Neural cell (in vitro differentiated cells): Measurements from ENCODE around the gene ZC3H4. TPM values are rescaled to one million over a fixed set of nuclear protein-coding genes. Genes with fewer than 3 reads are reported as not detected.

Experiments used
- H2AFZ ChIP-seq: fragments of 200-600, 300-800 bp; sonication (generic), shearing (Covaris generic); 2 replicates; pipeline ENCODE4 v1.6.0; 2014; ENCODE audit warnings: low read depth, mild to moderate bottlenecking, antibody characterized with exemption, low read length, moderate library complexity
- H3F3A ChIP-seq: fragments of 200-600 bp; shearing (Covaris generic); 2 replicates; pipeline ENCODE4 v1.6.1; 2016; ENCODE audit warnings: mild to moderate bottlenecking, moderate library complexity, mixed read lengths, antibody characterized with exemption, low read length; ENCODE audit not compliant: insufficient read depth, poor library complexity, severe bottlenecking
- H3K27ac ChIP-seq: fragments of 200-600, 300-800 bp; sonication (generic), shearing (Covaris generic); 2 replicates; pipeline ENCODE4 v1.5.1; 2014; ENCODE audit warnings: mild to moderate bottlenecking, low read length, moderate library complexity
- H3K27me3 ChIP-seq: fragments of 300-800, 200-600 bp; sonication (generic), shearing (Covaris generic); 2 replicates; pipeline ENCODE4 v1.6.0; 2014; ENCODE audit warnings: mild to moderate bottlenecking, low read depth, low read length, moderate library complexity; ENCODE audit not compliant: insufficient read depth
- H3K36me3 ChIP-seq: fragments of 300-800, 200-600 bp; sonication (generic), shearing (Covaris generic); 2 replicates; pipeline ENCODE4 v1.5.1; 2014; ENCODE audit warnings: mild to moderate bottlenecking, antibody characterized with exemption, low read length, moderate library complexity; ENCODE audit not compliant: insufficient read depth
- H3K4me2 ChIP-seq: fragments of 300-800, 200-600 bp; sonication (generic), shearing (Covaris generic); 2 replicates; pipeline ENCODE4 v1.6.0; 2014; ENCODE audit warnings: mild to moderate bottlenecking, low read length
- H3K4me3 ChIP-seq: fragments of 300-800, 200-600 bp; sonication (generic), shearing (Covaris generic); 2 replicates; pipeline ENCODE4 v1.5.1; 2014; ENCODE audit warnings: mild to moderate bottlenecking, low read length, moderate library complexity
- H3K79me2 ChIP-seq: fragments of 200-600 bp; shearing (Covaris generic); replicated peaks from 2 replicates; pipeline ENCODE4 v1.6.0; 2014; ENCODE audit warnings: mild to moderate bottlenecking, low read length, moderate library complexity; ENCODE audit not compliant: insufficient read depth
- H3K9ac ChIP-seq: fragments of 300-800, 200-600 bp; sonication (generic), shearing (Covaris generic); 2 replicates; pipeline ENCODE4 v1.6.1; 2016; ENCODE audit warnings: mild to moderate bottlenecking, low read length, mixed read lengths
- H3K9me2 ChIP-seq: fragments of 200-600 bp; shearing (Covaris generic); 2 replicates; pipeline ENCODE4 v1.6.1; 2016; ENCODE audit warnings: mild to moderate bottlenecking, low read length, mixed read lengths; ENCODE audit not compliant: insufficient read depth
- H3K9me3 ChIP-seq: fragments of 200-600, 300-800 bp; sonication (generic), shearing (Covaris generic); 2 replicates; pipeline ENCODE4 v1.6.1; 2016; ENCODE audit warnings: mild to moderate bottlenecking, mixed run types, low read length, moderate library complexity, mixed read lengths
- H4K20me1 ChIP-seq: fragments of 200-600 bp; shearing (Covaris generic); 2 replicates; pipeline ENCODE4 v1.6.1; 2016; ENCODE audit warnings: mild to moderate bottlenecking, mixed run types; ENCODE audit not compliant: insufficient read depth
- EP300 ChIP-seq: fragments of 450-650 bp; conservative IDR thresholded peaks from 2 replicates; pipeline ENCODE4 v1.6.1; 2014; ENCODE audit warnings: antibody characterized with exemption, mild to moderate bottlenecking, moderate library complexity; ENCODE audit not compliant: poor library complexity, severe bottlenecking
- EZH2 ChIP-seq: fragments of 200-600, 300-800 bp; shearing (Covaris generic), sonication (generic); IDR thresholded peaks from 2 replicates; pipeline ENCODE4 v1.6.1; 2014; ENCODE audit warnings: antibody characterized with exemption, low read length, borderline replicate concordance, mild to moderate bottlenecking; ENCODE audit not compliant: insufficient read depth, poor library complexity, severe bottlenecking
- MXI1 ChIP-seq: fragments of 450-650 bp; conservative IDR thresholded peaks from 2 replicates; pipeline ENCODE4 v1.6.1; 2014; ENCODE audit warnings: antibody characterized with exemption, mild to moderate bottlenecking; ENCODE audit not compliant: poor library complexity, severe bottlenecking
- POLR2AphosphoS5 ChIP-seq: IDR thresholded peaks from 2 replicates; pipeline ENCODE4 v1.6.1; 2012
- RAD21 ChIP-seq: fragments of 450-650 bp; conservative IDR thresholded peaks from 2 replicates; pipeline ENCODE4 v1.6.1; 2014; ENCODE audit warnings: antibody characterized with exemption, mild to moderate bottlenecking, moderate library complexity
- SMC3 ChIP-seq: fragments of 450-650 bp; conservative IDR thresholded peaks from 2 replicates; pipeline ENCODE4 v1.6.1; 2014; ENCODE audit warnings: antibody characterized with exemption, mild to moderate bottlenecking, moderate library complexity; ENCODE audit not compliant: poor library complexity
- TAF1 ChIP-seq: IDR thresholded peaks from 2 replicates; pipeline ENCODE4 v1.6.1; 2012; ENCODE audit warnings: low read depth
- polyA plus RNA-seq: library from polyadenylated mRNA; depleted of rRNA; stranded (reverse); fragments of >200 nt; gene quantifications from 2 replicates; pipeline ENCODE4 v1.2.3, GENCODE V29; 2014
- TF ChIP-seq, protein P1 (sequence below): IDR thresholded peaks from 2 replicates; pipeline ENCODE4 v1.6.1; 2012; ENCODE audit warnings: borderline replicate concordance
- TF ChIP-seq, protein P2 (sequence below): fragments of 450-650 bp; IDR thresholded peaks from 2 replicates; pipeline ENCODE4 v1.5.1; 2014; ENCODE audit warnings: antibody characterized with exemption, mild to moderate bottlenecking, moderate library complexity; ENCODE audit not compliant: poor library complexity, severe bottlenecking

The ZC3H4 gene
- polyA plus RNA-seq, 1 donor from 2014 or later: 5.1 TPM

DNA sequence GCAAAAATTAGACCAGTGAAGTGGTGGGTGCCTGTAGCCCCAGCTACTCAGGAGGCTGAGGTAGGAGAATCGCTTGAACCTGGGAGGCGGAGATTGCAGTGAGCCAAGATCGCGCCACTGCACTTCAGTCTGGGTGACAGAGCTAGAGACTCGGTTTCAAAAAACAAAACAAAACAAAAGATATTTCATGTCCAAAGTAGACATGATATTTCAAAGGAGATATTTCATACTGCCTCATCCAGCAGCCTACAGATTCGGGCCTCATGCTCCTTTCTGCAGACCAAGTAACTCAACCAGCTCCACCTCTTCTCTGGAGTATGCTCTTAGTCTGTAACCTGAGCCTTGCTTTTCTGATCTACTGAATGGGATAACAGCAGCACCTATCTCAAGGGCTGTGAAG, 15.0 kb downstream of the ZC3H4 start:
- H2AFZ ChIP-seq: no peak overlapping the region
- H4K20me1 ChIP-seq: no peaks in the 10 kb centered on the region
- no peaks in the 10 kb centered on the region for H3K9me2 ChIP-seq
- no peaks in the 10 kb centered on the region for H3F3A ChIP-seq
- H3K79me2 ChIP-seq: peaks cover 62% of the 10 kb centered on the region
- H3K27me3 ChIP-seq: no peaks in the 10 kb centered on the region
- no peaks in the 10 kb centered on the region for H3K9me3 ChIP-seq
- H3K4me2 ChIP-seq: no peak overlapping the region
- H3K36me3 ChIP-seq: no peaks in the 10 kb centered on the region
- H3K27ac ChIP-seq: no peak overlapping the region
- no peak overlapping the region for H3K4me3 ChIP-seq
- H3K9ac ChIP-seq: no peak overlapping the region
- TF ChIP-seq, protein P1, sequence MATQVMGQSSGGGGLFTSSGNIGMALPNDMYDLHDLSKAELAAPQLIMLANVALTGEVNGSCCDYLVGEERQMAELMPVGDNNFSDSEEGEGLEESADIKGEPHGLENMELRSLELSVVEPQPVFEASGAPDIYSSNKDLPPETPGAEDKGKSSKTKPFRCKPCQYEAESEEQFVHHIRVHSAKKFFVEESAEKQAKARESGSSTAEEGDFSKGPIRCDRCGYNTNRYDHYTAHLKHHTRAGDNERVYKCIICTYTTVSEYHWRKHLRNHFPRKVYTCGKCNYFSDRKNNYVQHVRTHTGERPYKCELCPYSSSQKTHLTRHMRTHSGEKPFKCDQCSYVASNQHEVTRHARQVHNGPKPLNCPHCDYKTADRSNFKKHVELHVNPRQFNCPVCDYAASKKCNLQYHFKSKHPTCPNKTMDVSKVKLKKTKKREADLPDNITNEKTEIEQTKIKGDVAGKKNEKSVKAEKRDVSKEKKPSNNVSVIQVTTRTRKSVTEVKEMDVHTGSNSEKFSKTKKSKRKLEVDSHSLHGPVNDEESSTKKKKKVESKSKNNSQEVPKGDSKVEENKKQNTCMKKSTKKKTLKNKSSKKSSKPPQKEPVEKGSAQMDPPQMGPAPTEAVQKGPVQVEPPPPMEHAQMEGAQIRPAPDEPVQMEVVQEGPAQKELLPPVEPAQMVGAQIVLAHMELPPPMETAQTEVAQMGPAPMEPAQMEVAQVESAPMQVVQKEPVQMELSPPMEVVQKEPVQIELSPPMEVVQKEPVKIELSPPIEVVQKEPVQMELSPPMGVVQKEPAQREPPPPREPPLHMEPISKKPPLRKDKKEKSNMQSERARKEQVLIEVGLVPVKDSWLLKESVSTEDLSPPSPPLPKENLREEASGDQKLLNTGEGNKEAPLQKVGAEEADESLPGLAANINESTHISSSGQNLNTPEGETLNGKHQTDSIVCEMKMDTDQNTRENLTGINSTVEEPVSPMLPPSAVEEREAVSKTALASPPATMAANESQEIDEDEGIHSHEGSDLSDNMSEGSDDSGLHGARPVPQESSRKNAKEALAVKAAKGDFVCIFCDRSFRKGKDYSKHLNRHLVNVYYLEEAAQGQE: no peak
- TF ChIP-seq RAD21 (no peak), MXI1 (no peak), EP300 (no peak), EZH2 (no peak), SMC3 (no peak)
- TF ChIP-seq, protein P2, sequence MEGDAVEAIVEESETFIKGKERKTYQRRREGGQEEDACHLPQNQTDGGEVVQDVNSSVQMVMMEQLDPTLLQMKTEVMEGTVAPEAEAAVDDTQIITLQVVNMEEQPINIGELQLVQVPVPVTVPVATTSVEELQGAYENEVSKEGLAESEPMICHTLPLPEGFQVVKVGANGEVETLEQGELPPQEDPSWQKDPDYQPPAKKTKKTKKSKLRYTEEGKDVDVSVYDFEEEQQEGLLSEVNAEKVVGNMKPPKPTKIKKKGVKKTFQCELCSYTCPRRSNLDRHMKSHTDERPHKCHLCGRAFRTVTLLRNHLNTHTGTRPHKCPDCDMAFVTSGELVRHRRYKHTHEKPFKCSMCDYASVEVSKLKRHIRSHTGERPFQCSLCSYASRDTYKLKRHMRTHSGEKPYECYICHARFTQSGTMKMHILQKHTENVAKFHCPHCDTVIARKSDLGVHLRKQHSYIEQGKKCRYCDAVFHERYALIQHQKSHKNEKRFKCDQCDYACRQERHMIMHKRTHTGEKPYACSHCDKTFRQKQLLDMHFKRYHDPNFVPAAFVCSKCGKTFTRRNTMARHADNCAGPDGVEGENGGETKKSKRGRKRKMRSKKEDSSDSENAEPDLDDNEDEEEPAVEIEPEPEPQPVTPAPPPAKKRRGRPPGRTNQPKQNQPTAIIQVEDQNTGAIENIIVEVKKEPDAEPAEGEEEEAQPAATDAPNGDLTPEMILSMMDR: no peak

DNA sequence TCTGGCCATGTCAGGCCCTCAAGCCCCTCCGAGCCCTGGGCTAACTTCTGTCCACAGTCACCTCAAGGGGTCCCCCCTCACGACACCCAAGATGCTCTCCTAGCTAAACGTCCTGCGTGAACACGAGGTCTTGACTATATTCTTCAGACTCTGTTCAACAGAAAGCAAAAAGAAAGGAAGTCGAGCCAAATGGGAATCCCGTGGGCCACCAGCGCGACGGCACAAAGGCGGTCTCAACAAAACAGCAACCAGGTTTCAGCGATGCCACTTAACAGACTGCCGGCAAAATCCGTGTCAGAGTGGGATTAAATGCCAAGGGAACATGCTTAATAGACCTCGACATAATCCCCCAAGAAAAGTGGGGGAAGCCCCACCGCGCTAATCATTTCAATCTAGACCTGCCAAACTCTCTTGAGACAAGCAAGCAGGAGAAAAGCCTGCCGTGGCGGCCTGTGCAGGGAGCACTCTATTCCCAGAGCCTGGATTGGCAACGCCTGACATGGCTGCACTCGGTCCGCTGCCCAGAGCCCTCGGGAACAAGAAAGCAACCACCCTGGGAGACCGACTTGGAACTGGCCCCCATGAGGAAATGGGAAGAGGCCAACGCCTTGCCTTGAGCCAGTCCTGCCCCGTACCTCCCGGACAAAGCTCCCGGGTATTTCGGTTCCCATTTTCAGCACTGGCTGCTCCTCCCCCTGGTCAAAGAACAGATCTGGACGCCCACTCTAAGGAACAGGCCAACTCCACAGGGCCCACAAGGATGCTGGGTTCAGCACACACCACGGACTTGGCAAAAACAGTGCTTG, 16.0 kb downstream of the ZC3H4 start:
- Histone ChIP-seq H3K36me3 (no peaks in the 10 kb centered on the region), H3K4me3 (no peak overlapping the region), H3K9ac (no peak overlapping the region), H3F3A (no peaks in the 10 kb centered on the region), H3K27me3 (no peaks in the 10 kb centered on the region), H3K9me2 (no peaks in the 10 kb centered on the region), H3K4me2 (no peak overlapping the region), H3K9me3 (no peaks in the 10 kb centered on the region), H3K27ac (no peak overlapping the region), H2AFZ (no peak overlapping the region), H4K20me1 (no peaks in the 10 kb centered on the region), H3K79me2 (peaks cover 54% of the 10 kb centered on the region)
- TF ChIP-seq SMC3 (no peak), TAF1 (no peak), RAD21 (no peak), POLR2AphosphoS5 (no peak), EZH2 (no peak), EP300 (no peak), MXI1 (no peak)
- TF ChIP-seq, protein P1: no peak
- TF ChIP-seq, protein P2: no peak
